ENCODE measurements around the gene LDLRAD4.
"Not testable (repeated sequence)": the region's sequence is repeated elsewhere in the genome, so short reads cannot be mapped to it uniquely, and the experiment has no call there.

LDLRAD4 gene

DNA sequence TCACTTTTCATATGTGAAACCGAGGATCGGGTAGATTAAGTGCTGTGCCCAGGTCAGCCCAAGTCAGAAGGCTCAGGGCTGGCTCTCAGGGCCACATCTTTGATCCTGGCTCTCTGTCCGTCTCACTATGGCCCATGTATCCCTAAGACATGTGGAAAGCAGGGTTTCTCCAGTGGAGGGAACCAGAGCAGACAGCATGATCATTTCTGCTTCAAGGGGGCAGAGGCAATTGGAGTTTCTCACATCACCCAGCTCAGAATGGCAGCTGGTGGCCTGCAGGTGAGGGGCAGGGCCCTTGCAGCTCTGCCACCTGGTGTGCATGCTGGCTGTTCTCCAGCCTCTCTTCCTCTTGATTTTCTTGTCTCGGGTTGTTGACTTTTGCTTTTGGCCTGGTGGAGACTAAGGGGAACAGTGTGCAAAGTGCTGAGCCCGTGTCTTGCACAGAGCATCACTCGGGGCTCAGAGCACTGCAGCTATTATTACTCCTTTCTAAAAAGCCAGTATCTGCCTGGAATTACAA, 27.0 kb downstream of the LDLRAD4 start:
- in situ Hi-C loops (cut with MboI; ENCODE audit: low sequenced_read_pairs), result no loop called here

DNA sequence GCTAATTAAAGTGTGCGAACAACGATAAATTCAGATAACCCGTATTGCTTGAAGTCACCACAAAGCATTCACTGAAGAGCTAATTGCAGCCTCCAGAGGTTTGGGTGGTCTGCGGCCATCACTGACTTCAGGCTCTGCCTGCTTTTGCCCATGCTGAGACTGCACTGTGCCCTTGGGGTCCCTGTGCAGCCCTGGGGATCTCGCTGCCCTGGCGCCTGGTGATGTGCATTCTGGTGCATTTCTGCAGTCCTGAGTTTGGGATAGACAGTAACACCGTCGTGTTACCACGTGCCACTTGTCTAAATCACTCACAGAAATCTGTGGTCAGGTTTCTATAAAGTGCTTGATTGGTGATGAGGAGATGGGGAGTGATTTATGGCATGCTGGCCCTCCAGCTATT, 27.6 kb downstream of the LDLRAD4 start:
- in situ Hi-C loops (cut with MboI; ENCODE audit: low sequenced_read_pairs), result no loop called here

DNA sequence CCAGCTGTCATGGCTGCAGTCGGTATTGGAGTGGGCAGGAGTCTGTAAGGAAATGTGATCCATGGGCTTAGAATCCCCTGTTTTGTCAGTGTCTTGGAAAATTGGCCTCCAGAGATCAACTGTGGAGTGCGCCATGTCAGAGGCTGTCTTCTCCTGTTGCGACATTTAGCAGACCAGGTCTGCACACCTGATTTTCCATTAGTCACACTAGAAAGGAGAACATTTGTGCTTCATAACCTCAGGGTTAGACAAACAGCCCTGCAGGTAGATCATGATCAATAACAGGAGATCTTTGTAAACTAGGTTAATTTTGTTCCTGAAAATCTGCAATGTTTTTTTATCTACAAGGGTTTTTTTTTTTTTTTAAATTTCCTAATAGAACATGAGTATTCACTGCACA, 28.0 kb downstream of the LDLRAD4 start:
- in situ Hi-C loops (cut with MboI; ENCODE audit: low sequenced_read_pairs), result no loop called here

DNA sequence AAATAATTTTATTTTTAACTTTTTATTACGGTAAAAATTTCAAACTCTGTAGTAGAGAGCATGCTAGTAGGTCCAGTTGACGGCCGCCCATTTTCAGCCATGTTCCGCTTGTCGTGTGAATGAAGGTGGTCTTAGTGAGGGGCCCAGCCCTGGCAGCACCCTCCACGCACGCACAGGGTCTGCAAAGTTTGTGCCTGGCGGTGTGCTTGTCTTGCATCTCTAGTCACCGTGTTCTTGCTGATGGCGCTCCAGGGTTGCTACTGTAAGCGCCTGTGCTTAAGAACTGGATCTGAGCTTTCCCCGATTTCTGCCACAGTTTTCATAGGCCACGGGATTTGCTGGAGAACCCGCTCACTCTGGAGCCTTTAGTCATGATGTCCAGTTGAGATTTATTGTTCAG, 28.9 kb downstream of the LDLRAD4 start:
- in situ Hi-C loops (cut with MboI; ENCODE audit: low sequenced_read_pairs), result no loop called here

DNA sequence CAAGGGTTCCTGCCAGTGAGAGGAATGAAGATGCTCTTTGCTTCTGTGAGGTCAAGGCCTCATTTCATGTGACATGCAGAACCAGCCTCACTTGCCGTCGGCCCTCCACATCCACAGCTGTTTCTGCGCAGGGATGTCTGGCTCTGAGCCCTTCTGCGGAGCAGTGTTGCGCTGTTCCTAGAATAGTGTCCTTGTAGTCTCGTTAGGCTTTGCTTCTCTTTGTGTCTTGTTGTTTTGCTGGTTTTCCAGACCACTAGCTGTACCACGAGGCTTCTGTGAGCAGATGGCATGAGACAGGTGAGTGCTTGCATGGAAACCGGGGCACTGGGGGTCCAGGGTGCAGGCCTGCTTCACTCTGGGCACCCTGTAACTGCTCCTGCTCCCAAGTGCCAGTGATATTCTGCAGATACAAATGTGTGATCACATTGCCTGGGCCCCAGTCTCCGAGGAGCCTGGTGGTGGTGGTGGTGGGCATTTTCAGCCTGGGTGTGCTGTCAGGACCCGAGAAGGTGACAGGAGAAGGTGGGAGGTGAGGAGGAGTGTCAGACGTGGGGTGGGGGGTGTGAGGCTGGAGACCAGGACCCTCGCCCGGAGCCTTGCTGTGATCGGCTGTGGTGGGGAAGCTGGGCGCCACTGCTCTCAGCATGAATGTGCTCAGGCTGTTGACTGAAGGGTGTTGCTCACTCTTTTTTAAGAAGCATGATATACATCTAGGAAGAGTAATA, 34.3 kb downstream of the LDLRAD4 start:
- in situ Hi-C loops (cut with MboI; ENCODE audit: low sequenced_read_pairs), result no loop called here

DNA sequence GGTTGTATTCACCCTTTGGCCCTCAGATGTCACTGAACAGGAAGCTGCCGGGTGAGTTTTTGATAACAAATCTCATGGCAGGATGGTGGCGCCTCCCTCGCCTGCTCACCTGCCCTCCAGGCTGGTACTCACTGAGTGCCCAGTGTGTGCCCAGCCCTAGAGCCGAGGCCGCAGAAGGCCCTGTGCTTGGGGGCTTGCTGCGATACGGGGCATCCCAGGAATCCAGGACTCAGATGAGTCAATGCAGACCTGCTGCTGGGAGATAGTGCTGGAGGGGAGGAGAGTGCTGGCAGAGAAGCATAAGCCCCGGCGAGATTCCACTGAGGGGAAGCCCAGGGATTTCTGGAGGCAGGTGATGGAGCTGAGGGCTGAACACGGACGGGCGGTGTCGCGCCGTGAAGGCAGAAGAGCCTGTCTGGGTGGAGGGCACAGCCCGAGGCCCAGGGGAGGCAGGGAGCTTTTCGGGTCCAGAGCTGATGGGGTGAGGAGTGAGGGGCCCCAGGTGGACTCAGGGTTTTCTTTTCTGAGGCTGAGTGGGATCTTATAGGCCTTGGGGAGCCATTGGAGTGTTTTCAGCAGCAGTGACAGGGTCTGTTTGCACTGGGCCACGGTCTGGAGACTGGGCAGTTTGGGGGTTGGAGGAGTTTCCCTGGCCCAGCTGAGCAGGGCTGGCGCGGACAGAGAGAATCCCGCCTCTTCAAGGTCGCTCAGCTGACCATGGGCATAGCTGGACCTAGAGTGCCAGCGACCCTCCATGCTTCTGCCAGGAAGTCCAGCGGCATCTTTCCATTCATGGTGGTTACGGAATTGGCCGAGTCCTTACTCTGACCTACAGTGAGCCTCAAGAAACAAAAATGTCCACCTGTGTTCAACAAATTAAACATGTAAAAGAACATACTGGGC, 35.5 kb downstream of the LDLRAD4 start:
- in situ Hi-C loops (cut with MboI; ENCODE audit: low sequenced_read_pairs), result no loop called here

DNA sequence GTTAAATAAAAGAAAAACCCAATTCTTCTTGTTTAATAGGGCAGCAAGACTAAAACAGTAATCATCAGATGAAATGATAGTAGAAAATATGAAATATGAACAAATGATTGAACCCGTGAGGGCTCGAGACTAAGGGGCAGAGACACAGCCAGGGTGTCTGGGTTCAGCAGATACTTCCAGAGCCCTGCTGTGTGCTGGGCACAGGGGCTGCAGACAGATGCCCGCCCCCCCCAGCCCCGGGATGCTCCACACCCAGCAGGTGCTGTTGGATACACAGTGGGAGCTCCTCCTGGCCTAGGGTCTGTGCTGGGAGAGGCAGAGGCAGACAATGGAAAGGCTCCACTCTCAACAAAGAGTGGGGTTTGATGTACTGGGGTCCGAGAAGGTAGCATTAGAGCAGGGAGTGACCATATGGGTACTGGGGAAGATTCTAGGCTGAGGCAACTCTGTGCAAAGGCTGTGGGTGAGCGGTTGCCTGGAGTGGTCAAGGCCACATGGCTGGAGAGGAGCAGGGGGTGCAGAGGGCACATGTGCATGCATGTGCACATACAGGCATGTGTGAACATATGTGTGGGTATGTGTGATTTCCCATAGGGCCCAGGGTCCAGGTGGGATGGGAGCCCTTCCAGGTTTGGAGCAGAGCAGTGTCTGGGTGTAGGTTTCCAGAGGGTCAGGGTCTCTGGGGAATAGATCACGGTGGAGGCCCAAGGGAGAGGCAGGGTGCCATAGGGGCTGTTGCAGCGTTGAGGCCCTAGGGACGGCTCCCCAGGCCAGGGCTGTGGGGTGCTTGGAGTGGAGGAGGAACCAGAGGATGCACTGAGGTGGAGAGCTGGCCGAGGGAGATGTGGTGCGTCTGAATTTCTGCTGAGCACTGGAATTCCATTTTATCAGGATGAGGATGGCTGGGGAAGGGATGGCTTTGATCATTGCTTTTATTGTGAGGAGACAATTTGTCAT, 36.7 kb downstream of the LDLRAD4 start:
- in situ Hi-C loops (cut with MboI; ENCODE audit: low sequenced_read_pairs), result no loop called here

DNA sequence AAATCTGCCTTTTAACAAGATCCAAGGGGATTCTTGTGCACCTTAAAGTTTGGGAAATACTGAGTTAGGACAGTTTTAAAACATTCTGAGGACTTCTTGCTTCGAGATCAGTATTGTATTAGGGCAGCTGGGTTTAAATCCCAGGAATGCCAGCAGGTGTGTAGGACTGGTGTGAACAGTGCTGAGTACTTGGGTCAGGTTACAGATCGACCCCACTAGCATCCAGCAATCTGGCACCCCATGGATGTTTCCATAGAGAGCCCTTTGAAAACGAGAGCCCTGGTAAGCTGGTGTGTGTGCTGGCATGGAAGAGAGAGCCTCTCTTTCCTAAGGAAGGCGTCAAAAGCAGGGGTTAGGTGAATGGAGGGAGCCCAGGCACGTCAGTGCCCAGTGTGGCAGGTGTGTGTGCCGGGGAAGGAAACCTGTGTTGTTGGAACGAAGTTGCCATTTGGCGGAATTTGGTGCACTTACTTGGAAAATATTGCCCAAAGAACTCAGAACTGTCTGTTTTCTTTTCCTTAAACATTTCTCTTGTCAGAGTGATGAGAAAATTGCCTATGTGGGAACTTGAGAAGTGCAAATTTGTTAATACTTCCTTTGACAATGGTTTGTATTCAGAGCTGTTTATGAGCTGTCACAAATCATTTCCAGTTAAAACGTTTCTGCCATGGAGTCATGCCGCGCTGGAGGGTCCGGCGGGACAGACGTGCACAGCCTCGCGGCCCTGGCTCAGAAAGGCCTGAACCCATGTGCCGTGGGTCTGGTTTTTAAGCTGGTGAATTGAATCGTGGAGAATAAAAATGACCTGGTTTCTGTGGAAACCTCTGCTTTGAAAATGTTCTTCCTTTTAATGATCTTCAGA, 38.1 kb downstream of the LDLRAD4 start:
- in situ Hi-C loops (cut with MboI; ENCODE audit: low sequenced_read_pairs), result no loop called here

DNA sequence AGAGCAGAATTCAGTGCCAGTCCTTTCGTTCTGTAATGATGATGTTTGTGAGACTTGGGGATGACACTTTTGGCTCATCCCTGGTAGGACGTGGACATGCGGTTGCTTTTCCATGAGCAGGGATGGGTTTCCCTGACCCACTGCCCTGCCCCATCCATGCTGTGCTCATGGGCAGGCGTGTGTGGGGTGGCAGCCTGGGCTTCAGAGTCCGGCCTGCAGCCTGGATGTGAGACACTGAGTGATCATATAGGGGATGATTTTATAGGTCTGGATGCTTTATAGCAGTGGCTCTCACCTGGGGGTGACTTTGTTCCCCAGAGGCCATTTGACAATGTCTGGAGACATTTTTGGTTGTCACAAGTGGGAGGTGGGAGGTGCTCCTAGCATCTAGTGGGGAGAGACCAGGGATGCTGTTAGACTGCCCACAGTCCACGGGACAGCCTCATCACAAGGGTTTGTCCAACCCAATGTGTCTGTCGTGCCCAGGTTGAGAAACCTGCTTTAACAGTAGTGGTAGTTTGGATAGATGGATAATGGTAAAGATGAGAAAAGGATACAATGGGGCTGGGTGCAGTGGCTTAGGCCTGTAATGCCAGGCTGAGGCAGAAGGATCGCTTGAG, 38.9 kb downstream of the LDLRAD4 start:
- in situ Hi-C loops (cut with MboI; ENCODE audit: low sequenced_read_pairs), result no loop called here

DNA sequence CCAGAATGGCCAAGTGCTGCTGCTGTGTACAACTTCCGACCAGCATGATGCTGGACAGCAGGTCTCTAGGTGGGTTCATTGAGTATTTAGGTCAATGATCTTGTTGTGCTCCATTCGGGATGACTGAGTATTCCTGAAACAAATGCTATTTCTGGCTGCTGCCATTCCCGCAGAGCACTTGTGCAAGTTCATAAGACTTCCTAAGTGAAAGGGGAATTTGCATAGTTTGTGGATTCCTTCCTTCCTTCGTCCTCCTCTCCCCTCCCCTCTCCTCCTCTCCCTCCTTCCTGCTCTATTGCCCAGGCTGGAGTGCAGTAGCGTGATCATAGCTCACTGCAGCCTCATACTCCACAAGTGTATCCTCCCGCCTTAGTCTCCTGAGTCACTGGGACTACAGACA, 40.4 kb downstream of the LDLRAD4 start:
- in situ Hi-C loops (cut with MboI; ENCODE audit: low sequenced_read_pairs), result no loop called here

DNA sequence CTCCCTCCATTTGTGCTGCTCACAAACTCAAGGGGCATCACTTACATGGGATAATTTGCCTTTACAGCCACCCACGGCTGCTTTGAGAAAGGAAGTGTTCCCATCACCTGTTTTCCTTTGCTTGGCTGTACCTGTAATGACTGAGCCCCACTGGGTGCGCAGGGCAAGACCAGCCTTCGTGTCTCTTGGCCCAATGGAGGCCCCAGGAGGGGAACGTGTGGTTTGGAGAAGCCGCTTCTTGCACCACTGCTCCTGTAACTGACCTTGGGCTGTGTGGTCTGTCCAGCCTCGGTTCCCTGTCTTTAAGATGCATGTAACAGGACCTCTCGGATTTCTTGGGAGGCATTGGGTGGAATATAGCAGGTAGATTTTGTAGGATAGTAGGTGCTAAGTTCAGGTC, 41.1 kb downstream of the LDLRAD4 start:
- in situ Hi-C loops (cut with MboI; ENCODE audit: low sequenced_read_pairs), result no loop called here

DNA sequence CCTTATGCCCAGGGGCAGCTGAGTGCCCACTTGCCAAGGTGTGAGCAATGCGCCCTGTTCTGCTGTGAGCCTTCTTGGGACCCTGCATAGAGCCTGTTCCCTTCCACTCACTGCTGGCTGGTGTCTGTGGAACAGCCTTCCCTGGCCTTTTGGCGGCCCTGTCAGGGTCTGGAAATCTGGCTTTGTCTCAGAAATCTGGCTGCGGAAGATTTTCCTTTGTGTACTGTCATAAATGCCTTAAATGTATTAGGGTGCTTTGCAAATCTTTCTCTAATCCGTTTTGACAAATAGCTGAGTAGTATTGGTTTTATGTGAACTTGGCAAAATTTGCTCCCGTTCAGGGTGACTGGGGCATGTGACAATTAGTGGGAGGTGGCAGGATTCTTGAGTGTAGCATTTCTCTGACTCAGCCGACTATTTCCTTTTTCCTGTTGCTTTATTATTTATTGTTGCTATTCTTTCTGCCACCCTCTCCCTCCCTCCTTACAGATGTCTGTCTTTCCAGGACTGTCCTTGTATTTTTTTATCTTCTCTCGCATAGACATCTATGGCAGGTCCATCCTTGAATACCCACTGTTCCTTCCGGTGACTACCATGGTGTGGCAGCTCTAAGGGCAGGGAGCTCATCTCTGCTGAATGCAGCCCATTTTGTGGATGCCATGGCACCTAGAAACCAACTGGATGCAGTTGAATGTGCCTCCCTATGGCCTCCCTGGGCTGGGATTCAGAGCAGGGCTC, 41.8 kb downstream of the LDLRAD4 start:
- in situ Hi-C loops (cut with MboI; ENCODE audit: low sequenced_read_pairs), result no loop called here

DNA sequence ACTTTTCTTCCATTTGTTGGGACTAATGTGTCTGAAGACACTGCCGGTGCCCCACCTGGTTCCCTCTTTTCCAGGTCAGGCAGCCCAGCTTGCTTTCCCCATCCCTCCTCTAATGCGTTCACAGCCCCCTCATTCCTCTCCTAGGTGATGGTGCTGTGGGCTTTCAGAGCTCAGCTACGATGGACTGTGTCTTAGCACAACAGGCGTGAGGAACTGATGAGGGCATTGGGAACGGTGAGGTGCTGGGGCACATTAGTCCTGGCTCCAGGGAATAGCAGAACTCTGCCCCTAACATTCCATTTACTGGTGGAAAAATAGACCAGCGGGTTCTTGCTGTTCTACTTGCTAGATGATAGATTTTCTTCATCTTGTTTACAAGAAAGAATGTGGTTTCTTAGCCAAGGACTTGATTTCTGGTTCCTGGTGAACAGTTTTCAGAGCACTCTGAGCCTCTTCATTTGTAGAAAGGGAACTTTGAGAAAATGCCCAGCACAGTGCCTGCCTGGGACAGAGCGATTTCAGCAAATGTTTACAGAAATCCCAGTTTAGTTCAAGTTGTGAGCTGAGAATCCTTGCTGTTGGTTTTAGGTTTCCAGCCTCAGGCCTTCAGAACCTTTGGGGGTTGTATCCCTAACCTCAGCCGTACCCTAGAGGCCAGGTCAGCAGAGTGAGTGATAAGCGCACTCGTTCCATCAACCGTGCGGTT, 42.5 kb downstream of the LDLRAD4 start:
- in situ Hi-C loops (cut with MboI; ENCODE audit: low sequenced_read_pairs), result no loop called here

DNA sequence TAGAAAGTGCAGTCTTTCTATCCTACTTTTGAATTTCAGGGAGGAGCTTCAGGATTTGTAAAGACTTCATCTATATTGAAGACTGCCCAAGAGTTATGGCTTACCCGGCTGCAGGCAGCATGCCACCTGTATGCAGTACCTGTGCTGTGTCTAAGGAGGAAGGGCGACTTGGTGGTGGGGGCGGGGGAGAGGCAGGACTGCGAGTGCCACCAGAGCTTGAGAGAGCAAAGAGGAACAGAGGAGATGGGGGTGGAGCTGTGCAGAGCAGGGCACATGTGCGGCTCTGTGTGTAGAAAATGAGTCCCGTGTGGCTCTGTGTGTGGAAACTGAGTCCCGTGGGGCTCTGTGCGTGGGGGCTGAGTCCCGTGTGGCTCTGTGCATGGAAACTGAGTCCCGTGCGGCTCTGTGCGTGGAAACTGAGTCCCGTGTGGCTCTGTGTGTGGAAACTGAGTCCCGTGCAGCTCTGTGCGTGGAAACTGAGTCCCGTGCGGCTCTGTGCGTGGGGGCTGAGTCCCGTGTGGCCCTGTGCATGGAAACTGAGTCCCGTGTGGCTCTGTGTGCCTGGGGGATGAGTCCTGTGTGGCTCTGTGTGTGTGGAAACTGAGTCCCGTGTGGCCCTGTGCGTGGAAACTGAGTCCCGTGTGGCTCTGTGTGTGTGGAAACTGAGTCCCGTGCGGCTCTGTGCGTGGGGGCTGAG, 43.2 kb downstream of the LDLRAD4 start:
- in situ Hi-C loops (cut with MboI; ENCODE audit: low sequenced_read_pairs), result no loop called here

DNA sequence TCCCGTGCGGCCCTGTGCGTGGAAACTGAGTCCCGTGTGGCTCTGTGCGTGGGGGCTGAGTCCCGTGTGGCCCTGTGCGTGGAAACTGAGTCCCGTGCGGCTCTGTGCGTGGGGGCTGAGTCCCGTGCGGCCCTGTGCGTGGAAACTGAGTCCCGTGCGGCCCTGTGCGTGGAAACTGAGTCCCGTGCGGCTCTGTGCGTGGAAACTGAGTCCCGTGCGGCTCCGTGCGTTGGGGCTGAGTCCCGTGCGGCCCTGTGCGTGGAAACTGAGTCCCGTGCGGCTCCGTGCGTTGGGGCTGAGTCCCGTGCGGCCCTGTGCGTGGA, 43.8 kb downstream of the LDLRAD4 start:
- in situ Hi-C loops (cut with MboI; ENCODE audit: low sequenced_read_pairs), result not testable (repeated sequence)

DNA sequence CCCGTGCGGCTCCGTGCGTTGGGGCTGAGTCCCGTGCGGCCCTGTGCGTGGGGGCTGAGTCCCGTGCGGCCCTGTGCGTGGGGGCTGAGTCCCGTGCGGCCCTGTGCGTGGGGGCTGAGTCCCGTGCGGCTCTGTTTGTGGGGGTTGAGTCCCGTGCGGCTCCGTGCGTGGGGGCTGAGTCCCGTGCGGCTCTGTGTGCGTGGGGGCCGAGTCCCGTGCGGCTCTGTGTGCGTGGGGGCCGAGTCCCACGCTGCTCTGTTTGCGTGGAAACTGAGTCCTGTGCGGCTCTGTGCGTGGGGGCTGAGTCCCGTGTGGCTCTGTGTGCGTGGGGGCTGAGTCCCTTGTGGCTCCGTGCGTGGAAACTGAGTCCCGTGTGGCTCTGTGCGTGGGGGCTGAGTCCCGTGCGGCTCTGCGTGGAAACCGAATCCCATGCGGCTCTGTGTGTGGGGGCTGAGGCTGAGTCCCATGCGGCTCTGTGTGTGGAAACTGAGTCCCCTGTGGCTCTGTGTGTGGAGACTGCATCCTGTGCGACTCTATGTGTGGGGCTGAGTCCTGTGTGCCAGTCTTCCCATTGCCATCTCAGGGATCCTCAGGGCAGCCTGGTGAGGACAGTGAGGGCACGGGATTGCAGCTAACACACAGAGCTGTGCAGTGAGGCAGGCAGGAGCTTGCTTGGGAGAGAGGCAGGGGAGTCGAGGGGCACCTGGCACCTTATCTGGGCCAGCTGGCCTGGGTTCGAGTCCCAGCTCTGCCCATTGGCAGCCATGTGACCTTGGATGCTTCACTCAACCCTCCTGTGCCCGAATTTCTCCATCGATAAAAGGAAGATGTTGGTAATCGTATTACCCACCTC, 44.5 kb downstream of the LDLRAD4 start:
- in situ Hi-C loops (cut with MboI; ENCODE audit: low sequenced_read_pairs), result no loop called here

All from HL-60/S4 treated with phorbol 12-myristate 13-acetate at 8.2 ng/mL for 4 days and 3 days (cell line).